Rectal smooth muscle tissue (tissue), 1 donor: ENCODE data around the gene GPC3.

Experiments used
- H3K27ac ChIP-seq: one replicate; pipeline ENCODE4 v1.7.0; 2013; ENCODE audit warnings: low read depth, low read length, inconsistent platforms
- H3K27me3 ChIP-seq: one replicate; pipeline ENCODE4 v1.7.0; 2013; ENCODE audit warnings: low read length; ENCODE audit not compliant: control insufficient read depth, insufficient read depth
- H3K36me3 ChIP-seq: one replicate; pipeline ENCODE4 v1.7.0; 2013; ENCODE audit warnings: low read length; ENCODE audit not compliant: control insufficient read depth, insufficient read depth
- H3K4me1 ChIP-seq: one replicate; pipeline ENCODE4 v1.7.0; 2013; ENCODE audit warnings: low read length; ENCODE audit not compliant: control insufficient read depth, insufficient read depth
- H3K4me3 ChIP-seq: one replicate; pipeline ENCODE4 v1.7.0; 2013; ENCODE audit warnings: low read length
- H3K9ac ChIP-seq: one replicate; pipeline ENCODE4 v1.7.0; 2013; ENCODE audit warnings: low read length

The GPC3 gene

DNA sequence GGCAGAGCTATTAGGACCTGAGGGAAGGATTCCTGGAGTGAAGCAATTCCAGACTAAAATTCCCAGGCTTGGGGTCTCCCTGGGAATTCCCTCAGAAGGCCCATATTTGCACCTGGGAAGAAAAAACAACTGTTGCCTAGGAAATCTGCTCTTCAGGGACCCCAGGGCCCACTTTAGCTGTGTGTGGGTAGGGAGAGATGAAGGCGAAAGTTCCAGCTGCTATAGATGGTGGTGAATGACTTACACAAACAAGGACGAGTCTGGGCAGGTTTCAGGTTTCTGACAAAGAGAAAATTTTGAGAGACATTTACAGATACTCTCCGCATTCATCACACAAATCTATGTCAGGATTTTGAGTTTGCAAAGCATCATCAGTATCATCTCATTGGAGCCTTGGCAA is 126.1 kb downstream of the GPC3 start:
- Histone ChIP-seq H3K27ac (no peak overlapping the region), H3K36me3 (no peaks in the 10 kb centered on the region), H3K9ac (no peak overlapping the region), H3K27me3 (no peaks in the 10 kb centered on the region), H3K4me1 (no peaks in the 10 kb centered on the region), H3K4me3 (no peak overlapping the region)

GRCh38 chrX:133857640-133858269 is 127.6 kb downstream of the GPC3 start:
- Histone ChIP-seq H3K27ac (no peak overlapping the region), H3K36me3 (no peaks in the 10 kb centered on the region), H3K4me1 (no peaks in the 10 kb centered on the region), H3K27me3 (no peaks in the 10 kb centered on the region), H3K9ac (no peak overlapping the region), H3K4me3 (no peak overlapping the region)

GRCh38 chrX:133856819-133857218 is 128.6 kb downstream of the GPC3 start:
- H3K4me1 ChIP-seq = no peaks in the 10 kb centered on the region
- H3K9ac ChIP-seq = no peak overlapping the region
- H3K4me3 ChIP-seq = no peak overlapping the region
- H3K27me3 ChIP-seq = no peaks in the 10 kb centered on the region
- no peaks in the 10 kb centered on the region for H3K36me3 ChIP-seq
- H3K27ac ChIP-seq = no peak overlapping the region

- Histone ChIP-seq H3K27me3 (no peaks in the 10 kb centered on the region), H3K36me3 (no peaks in the 10 kb centered on the region), H3K4me1 (no peaks in the 10 kb centered on the region), H3K9ac (no peak overlapping the region), H3K4me3 (no peak overlapping the region), H3K27ac (no peak overlapping the region)
Measured at GRCh38 chrX:133854290-133854689, 131.1 kb downstream of the GPC3 start.

DNA sequence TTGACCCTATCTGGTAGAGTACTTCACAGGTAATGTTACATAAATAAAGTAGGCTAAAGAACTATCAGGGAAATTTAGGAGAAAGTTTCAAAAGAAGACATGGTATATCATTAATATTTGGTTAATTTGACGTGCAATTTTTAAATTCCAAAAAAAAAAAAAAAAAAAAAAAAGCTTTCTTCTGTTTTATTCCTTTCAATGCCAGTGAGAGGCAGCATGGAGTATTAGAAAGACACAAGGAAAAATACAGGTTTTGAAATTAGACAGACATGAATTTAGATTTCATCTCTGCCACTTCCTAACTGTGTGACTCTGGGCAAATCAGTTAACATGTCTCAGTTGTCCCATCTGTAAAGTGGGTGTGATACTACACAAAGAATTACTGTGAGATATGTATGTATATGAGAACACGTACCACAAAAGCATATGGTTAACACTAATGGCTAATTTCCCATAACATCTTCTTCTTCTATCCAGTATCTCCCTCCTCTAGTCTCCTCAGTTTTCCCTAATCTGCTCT is 132.5 kb downstream of the GPC3 start:
- no peaks in the 10 kb centered on the region for H3K4me1 ChIP-seq

GRCh38 chrX:133852401-133852800 is 133.0 kb downstream of the GPC3 start:
- Histone ChIP-seq H3K4me1 (no peaks in the 10 kb centered on the region), H3K36me3 (no peaks in the 10 kb centered on the region), H3K27me3 (no peaks in the 10 kb centered on the region), H3K9ac (no peak overlapping the region), H3K27ac (no peak overlapping the region), H3K4me3 (no peak overlapping the region)

More for the DNA sequence above, 132.5 kb downstream of the GPC3 start:
- Histone ChIP-seq H3K9ac (no peak overlapping the region), H3K36me3 (no peaks in the 10 kb centered on the region), H3K4me3 (no peak overlapping the region), H3K27ac (no peak overlapping the region), H3K27me3 (no peaks in the 10 kb centered on the region)

DNA sequence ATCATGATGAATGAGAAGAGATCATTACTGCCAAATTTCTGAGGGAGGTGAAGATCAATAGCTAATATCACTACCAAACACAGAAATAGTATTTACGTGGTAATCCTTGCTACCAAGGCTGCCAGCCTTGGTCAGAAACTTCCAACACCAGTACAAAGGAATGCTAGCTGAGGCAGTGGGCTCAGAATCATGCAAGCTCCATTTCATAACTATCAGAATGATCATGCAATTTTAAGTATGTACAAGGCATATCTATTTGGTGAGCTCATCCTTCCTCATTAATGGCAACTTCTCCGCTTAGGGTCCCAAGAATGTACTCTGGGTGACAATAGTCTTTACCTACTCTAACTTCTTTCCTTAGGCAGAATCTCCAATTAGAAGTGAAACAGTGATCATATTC is 135.0 kb downstream of the GPC3 start:
- Histone ChIP-seq H3K9ac (no peak overlapping the region), H3K36me3 (no peaks in the 10 kb centered on the region), H3K4me3 (no peak overlapping the region), H3K27ac (no peak overlapping the region), H3K4me1 (no peaks in the 10 kb centered on the region), H3K27me3 (no peaks in the 10 kb centered on the region)

DNA sequence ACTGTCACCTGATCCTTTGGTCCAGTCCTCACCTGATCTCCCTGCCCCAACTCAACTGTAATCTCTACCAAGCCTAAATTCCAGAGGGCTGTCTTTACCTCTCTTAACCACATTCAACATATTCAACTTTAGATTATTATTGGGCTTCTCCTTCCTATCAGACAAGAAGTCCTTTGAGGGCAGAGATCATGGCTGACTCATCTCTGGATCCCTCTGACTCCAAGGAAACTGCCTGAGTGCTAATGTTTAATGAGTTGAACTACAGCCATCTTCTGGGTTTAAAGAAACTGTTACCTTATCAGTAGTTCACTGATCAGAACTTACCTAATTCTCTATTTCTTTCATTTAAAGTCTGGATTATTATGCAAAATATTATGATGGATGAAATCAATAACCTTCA is 135.7 kb downstream of the GPC3 start:
- H3K9ac ChIP-seq = no peak overlapping the region
- no peak overlapping the region for H3K27ac ChIP-seq
- H3K27me3 ChIP-seq = no peaks in the 10 kb centered on the region
- H3K36me3 ChIP-seq = no peaks in the 10 kb centered on the region
- H3K4me3 ChIP-seq = no peak overlapping the region
- no peaks in the 10 kb centered on the region for H3K4me1 ChIP-seq

DNA sequence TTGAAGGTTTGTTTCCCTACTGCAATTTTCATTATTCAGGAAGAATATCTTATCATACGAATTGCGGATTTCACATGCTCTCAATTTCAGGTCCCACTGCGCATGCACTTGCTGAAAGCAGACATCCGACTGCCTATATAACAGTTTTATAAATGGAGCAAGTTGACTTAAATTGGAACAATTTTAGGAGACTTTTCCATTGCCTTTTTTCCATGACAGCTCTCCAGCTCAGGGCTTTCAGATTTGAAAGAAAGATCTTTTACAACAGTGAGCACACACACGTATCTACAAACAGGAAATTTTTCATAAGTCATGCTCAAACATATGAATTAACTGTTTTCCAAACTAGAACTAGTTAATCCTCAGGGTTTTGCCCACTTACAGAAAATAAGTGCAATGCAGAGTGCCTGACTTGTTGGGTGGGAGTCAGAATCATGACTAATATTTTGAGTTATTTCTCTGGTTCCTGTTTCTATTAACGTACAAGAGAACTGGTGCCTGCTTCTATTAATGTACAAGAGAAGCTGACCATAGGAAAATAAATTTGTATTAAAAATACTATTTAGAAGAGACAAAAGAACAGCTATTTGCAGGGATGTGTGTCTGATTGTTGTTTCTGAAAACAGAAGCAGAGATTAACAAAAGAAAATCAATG is 137.9 kb downstream of the GPC3 start:
- no peaks in the 10 kb centered on the region for H3K27me3 ChIP-seq
- no peak overlapping the region for H3K27ac ChIP-seq
- no peak overlapping the region for H3K9ac ChIP-seq
- no peaks in the 10 kb centered on the region for H3K36me3 ChIP-seq
- no peaks in the 10 kb centered on the region for H3K4me1 ChIP-seq
- no peak overlapping the region for H3K4me3 ChIP-seq

- Histone ChIP-seq H3K27ac (no peak overlapping the region), H3K27me3 (no peaks in the 10 kb centered on the region), H3K9ac (no peak overlapping the region), H3K4me3 (no peak overlapping the region), H3K4me1 (no peaks in the 10 kb centered on the region), H3K36me3 (no peaks in the 10 kb centered on the region)
Measured at GRCh38 chrX:133846311-133846710, 139.1 kb downstream of the GPC3 start.

DNA sequence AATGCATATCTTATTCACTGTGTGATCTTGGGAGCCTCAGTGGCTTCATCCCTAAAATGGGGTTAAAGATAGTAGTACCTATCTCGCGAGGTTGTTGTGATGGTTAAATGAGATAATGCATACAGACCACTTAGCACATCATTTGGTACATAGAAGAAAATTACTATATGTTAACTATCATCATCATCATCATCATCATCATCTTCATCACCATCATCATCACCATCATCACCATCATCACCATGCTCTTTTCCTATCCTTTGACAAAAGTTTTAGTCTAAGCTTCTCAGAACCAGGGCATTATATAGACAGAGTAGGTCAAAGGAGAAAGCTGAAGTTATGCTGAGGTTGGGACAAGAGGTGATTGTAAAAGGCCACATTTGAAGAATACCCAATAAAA is 145.0 kb downstream of the GPC3 start:
- H3K4me3 ChIP-seq = no peak overlapping the region
- H3K27me3 ChIP-seq = no peaks in the 10 kb centered on the region
- no peak overlapping the region for H3K27ac ChIP-seq
- H3K9ac ChIP-seq = no peak overlapping the region
- H3K4me1 ChIP-seq = no peaks in the 10 kb centered on the region
- no peaks in the 10 kb centered on the region for H3K36me3 ChIP-seq

GRCh38 chrX:133838761-133839676 is 146.4 kb downstream of the GPC3 start:
- no peaks in the 10 kb centered on the region for H3K36me3 ChIP-seq
- H3K9ac ChIP-seq = no peak overlapping the region
- H3K4me3 ChIP-seq = no peak overlapping the region
- no peak overlapping the region for H3K27ac ChIP-seq
- no peaks in the 10 kb centered on the region for H3K4me1 ChIP-seq
- H3K27me3 ChIP-seq = no peaks in the 10 kb centered on the region
